GM23248 (cell line): ENCODE data around the gene SERPINB1. TPM values are rescaled to one million over a fixed set of nuclear protein-coding genes. Genes with fewer than 3 reads are reported as not detected.

Source experiments
- DNase-seq: peaks from one replicate; pipeline ENCODE4 v3.0.0-alpha.2; 2015
- H2AFZ ChIP-seq: fragments of 200-600 bp; sonication (generic); 2 replicates; pipeline ENCODE4 v1.6.1; 2016; ENCODE audit warnings: antibody characterized with exemption
- H3F3A ChIP-seq: fragments of 200-600 bp; sonication (generic); 2 replicates; pipeline ENCODE4 v1.6.1; 2016; ENCODE audit warnings: mild to moderate bottlenecking, antibody characterized with exemption, mixed run types; ENCODE audit not compliant: insufficient read depth
- H3K27ac ChIP-seq: fragments of 200-600 bp; sonication (generic); 2 replicates; pipeline ENCODE4 v1.5.1; 2016; ENCODE audit warnings: mild to moderate bottlenecking
- H3K27me3 ChIP-seq: fragments of 200-600 bp; sonication (generic); replicated peaks from 2 replicates; pipeline ENCODE4 v1.6.1; 2016; ENCODE audit warnings: mild to moderate bottlenecking; ENCODE audit not compliant: insufficient read depth
- H3K36me3 ChIP-seq: fragments of 200-600 bp; sonication (generic); 2 replicates; pipeline ENCODE4 v1.6.1; 2016; ENCODE audit warnings: low read depth, mild to moderate bottlenecking
- H3K4me1 ChIP-seq: fragments of 200-600 bp; sonication (generic); 2 replicates; pipeline ENCODE4 v1.6.1; 2016; ENCODE audit warnings: mild to moderate bottlenecking; ENCODE audit not compliant: insufficient read depth
- H3K4me2 ChIP-seq: fragments of 200-600 bp; sonication (generic); one replicate; pipeline ENCODE4 v1.6.1; 2016; ENCODE audit warnings: mild to moderate bottlenecking; ENCODE audit not compliant: unreplicated experiment
- H3K4me3 ChIP-seq: fragments of 200-600 bp; sonication (generic); 2 replicates; pipeline ENCODE4 v1.5.1; 2016; ENCODE audit warnings: mild to moderate bottlenecking
- H3K79me2 ChIP-seq: fragments of 200-600 bp; sonication (generic); 2 replicates; pipeline ENCODE4 v1.6.1; 2016; ENCODE audit warnings: mild to moderate bottlenecking; ENCODE audit not compliant: insufficient read depth
- H3K9ac ChIP-seq: fragments of 200-600 bp; sonication (generic); 2 replicates; pipeline ENCODE4 v1.6.1; 2016; ENCODE audit warnings: mild to moderate bottlenecking
- H3K9me2 ChIP-seq: fragments of 200-600 bp; sonication (generic); 2 replicates; pipeline ENCODE4 v1.6.1; 2016; ENCODE audit warnings: mixed run types, mild to moderate bottlenecking, moderate library complexity; ENCODE audit not compliant: insufficient read depth
- H3K9me3 ChIP-seq: fragments of 200-600 bp; sonication (generic); one replicate; pipeline ENCODE4 v1.6.1; 2017; ENCODE audit warnings: low read depth
- H4K20me1 ChIP-seq: fragments of 200-600 bp; sonication (generic); 2 replicates; pipeline ENCODE4 v1.6.0; 2016; ENCODE audit not compliant: insufficient read depth
- EZH2 ChIP-seq: fragments of 200-600 bp; sonication (generic); IDR thresholded peaks from 2 replicates; pipeline ENCODE4 v1.6.1; 2018; ENCODE audit warnings: antibody characterized with exemption, mild to moderate bottlenecking; ENCODE audit not compliant: insufficient read depth, poor library complexity, severe bottlenecking
- EZH2phosphoT487 ChIP-seq: fragments of 200-600 bp; sonication (generic); IDR thresholded peaks from 2 replicates; pipeline ENCODE4 v1.6.1; 2018; ENCODE audit warnings: antibody characterized with exemption, moderate library complexity, mild to moderate bottlenecking, low read depth; ENCODE audit not compliant: insufficient read depth
- WGBS, 2 experiments: methylation state at CpG; one replicate each; pipeline ENCODE4 v1.1.6; 2015 to 2017; ENCODE audit warnings: low lambda C conversion rate in 2 of 2, low coverage in 1 of 2; ENCODE audit errors: missing lambda C conversion rate in 2 of 2; 5-methylcytosine and 5-hydroxymethylcytosine counted together
- in situ Hi-C: fragments of 300-500 bp; cut with MboI; formaldehyde crosslinking; loops from 2 replicates; pipeline ENCODE4 v1.15.0; 2020
- polyA plus RNA-seq: library from polyadenylated mRNA; unstranded; fragments of >200 nt; fragmentation: Nextera tagmentation; extraction: Ambion mirVana; gene quantifications from 2 replicates; pipeline ENCODE4 v1.2.1, GENCODE V29; 2016
- total RNA-seq: library from RNA; depleted of rRNA; stranded (reverse); fragments of >200 nt; shearing (Covaris generic); gene quantifications from 2 replicates; pipeline ENCODE4 v1.2.3, GENCODE V29; 2014

Gene SERPINB1
- total and polyA plus RNA-seq, 2 experiments from 2014 or later = 28.3 to 32.8 TPM

DNA sequence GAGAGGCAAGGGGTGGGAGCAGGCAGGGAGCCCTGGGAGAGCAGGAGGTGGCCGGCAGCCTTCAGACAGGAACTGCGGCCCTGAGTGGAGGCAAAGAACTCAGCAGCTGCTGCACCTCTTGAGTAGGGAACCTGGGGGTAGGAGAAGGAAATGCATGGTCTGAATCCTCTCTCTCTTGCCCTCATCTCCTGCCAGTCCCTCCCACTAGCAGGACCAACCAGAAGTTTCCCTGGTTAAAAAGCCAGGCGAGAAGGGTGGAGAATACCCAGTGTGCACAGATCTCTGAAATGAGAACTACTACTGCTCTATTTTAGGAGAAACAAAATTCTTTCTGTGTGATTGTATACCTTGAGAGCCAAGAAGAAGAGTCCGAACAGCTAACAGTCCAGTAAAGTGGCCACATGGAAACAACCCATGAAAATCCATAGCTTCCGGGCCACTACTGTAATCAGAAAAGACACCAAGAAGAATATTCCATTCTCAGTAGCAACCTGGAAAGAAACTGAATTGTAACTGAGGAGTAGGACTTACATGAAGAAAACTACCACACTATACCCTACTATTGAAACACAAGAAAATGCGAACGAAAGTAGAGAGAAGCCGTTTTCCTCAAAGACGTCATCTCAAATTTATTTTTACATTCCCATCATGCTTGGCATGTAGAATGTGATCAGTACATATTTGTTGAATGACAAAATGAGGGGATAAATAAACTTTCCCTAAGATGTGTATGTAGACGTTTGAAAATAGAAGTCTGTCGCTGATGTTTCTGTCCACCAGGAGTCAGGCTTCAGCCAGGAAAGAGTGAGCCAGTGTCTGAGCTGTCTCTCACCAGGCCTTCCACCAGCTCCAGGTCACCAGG lies 50.8 kb downstream of the SERPINB1 start:
- peaks cover 31% of the 10 kb centered on the region for H3K4me1 ChIP-seq
- peak overlapping the region; percentile 93 for H3K27ac ChIP-seq
- WGBS, 2 experiments = 6 to 11% methylated on average over 11 of the region's 11 CpGs
- peak overlapping the region; percentile 66 for H3K4me3 ChIP-seq
- H3K9me3 ChIP-seq = no peaks in the 10 kb centered on the region
- H3K27me3 ChIP-seq = no peaks in the 10 kb centered on the region
- peak overlapping the region; percentile 97 for H3K4me2 ChIP-seq
- peak overlapping the region; percentile 78 for H3K9ac ChIP-seq
- no peaks in the 10 kb centered on the region for H3K9me2 ChIP-seq
- in situ Hi-C loops = no loop called here
- peak; percentile 93 for DNase-seq
- peak overlapping the region; percentile 77 for H2AFZ ChIP-seq
- TF ChIP-seq EZH2phosphoT487 (no peak), EZH2 (no peak)
- no peaks in the 10 kb centered on the region for H3K36me3 ChIP-seq
- H4K20me1 ChIP-seq = no peaks in the 10 kb centered on the region
- H3K79me2 ChIP-seq = peaks cover 37% of the 10 kb centered on the region
- H3F3A ChIP-seq = peaks cover 31% of the 10 kb centered on the region

GRCh38 chr6:2786269-2786668 lies 55.4 kb downstream of the SERPINB1 start:
- WGBS, 2 experiments = 61 to 70% methylated on average over 4 of the region's 4 CpGs
- Histone ChIP-seq H3K36me3 (no peaks in the 10 kb centered on the region; the same call in 1 of the 2 replicates), H3K27me3 (no peaks in the 10 kb centered on the region), H3K27ac (no peak overlapping the region), H3K9me3 (no peaks in the 10 kb centered on the region), H3K9me2 (no peaks in the 10 kb centered on the region), H3K4me1 (peaks cover 22% of the 10 kb centered on the region), H3K9ac (no peak overlapping the region), H3F3A (peaks cover 19% of the 10 kb centered on the region), H4K20me1 (no peaks in the 10 kb centered on the region), H3K4me3 (no peak overlapping the region), H3K79me2 (peaks cover 63% of the 10 kb centered on the region), H3K4me2 (no peak overlapping the region), H2AFZ (no peak overlapping the region)
- in situ Hi-C loops = no loop called here
- TF ChIP-seq EZH2 = no peak
- TF ChIP-seq EZH2phosphoT487 = no peak
- no peak for DNase-seq

- no peaks in the 10 kb centered on the region for H3K9me3 ChIP-seq
- H3F3A ChIP-seq = peaks cover 9% of the 10 kb centered on the region
- peaks cover 6% of the 10 kb centered on the region; the same call in 1 of the 2 replicates for H3K36me3 ChIP-seq
- peaks cover 77% of the 10 kb centered on the region for H3K79me2 ChIP-seq
- H3K4me3 ChIP-seq = no peak overlapping the region
- no peaks in the 10 kb centered on the region for H3K9me2 ChIP-seq
- H4K20me1 ChIP-seq = no peaks in the 10 kb centered on the region
- in situ Hi-C loops = no loop called here
- no peak overlapping the region for H3K4me2 ChIP-seq
- H3K27ac ChIP-seq = no peak overlapping the region
- TF ChIP-seq EZH2 = no peak
- TF ChIP-seq EZH2phosphoT487 = no peak
- H2AFZ ChIP-seq = no peak overlapping the region
- no peak overlapping the region for H3K9ac ChIP-seq
- 98 to 99% methylated on average over 7 of the region's 7 CpGs for WGBS, 2 experiments
- DNase-seq = no peak
- H3K4me1 ChIP-seq = peaks cover 10% of the 10 kb centered on the region
- no peaks in the 10 kb centered on the region for H3K27me3 ChIP-seq
Observed at GRCh38 chr6:2784930-2785329, 56.7 kb downstream of the SERPINB1 start.

GRCh38 chr6:2784061-2784460 lies 57.6 kb downstream of the SERPINB1 start:
- 84 to 88% methylated on average over 5 of the region's 5 CpGs for WGBS, 2 experiments
- H2AFZ ChIP-seq = no peak overlapping the region
- H3F3A ChIP-seq = peaks cover 3% of the 10 kb centered on the region
- no peak overlapping the region for H3K27ac ChIP-seq
- H3K36me3 ChIP-seq = peaks cover 6% of the 10 kb centered on the region; the same call in 1 of the 2 replicates
- peaks cover 86% of the 10 kb centered on the region for H3K79me2 ChIP-seq
- no peak overlapping the region for H3K4me2 ChIP-seq
- no peaks in the 10 kb centered on the region for H4K20me1 ChIP-seq
- H3K9ac ChIP-seq = no peak overlapping the region
- in situ Hi-C loops = no loop called here
- TF ChIP-seq EZH2phosphoT487 = no peak
- no peak for TF ChIP-seq EZH2
- no peak overlapping the region for H3K4me3 ChIP-seq
- no peaks in the 10 kb centered on the region for H3K27me3 ChIP-seq
- DNase-seq = no peak
- no peaks in the 10 kb centered on the region for H3K9me3 ChIP-seq
- no peaks in the 10 kb centered on the region for H3K9me2 ChIP-seq
- peaks cover 3% of the 10 kb centered on the region for H3K4me1 ChIP-seq
